OCI-LY7 (cell line): ENCODE results near the gene DIAPH2. TPM values are rescaled to one million over a fixed set of nuclear protein-coding genes. Genes with fewer than 3 reads are reported as not detected.

Experiments used
- BruUV-seq: library from RNA; stranded (reverse); fragments of 400-500 nt; replicated peaks from 2 replicates; lab custom pipeline; 2021; lab: Mats Ljungman, UMichigan
- CTCF ChIA-PET: fragments of 300-600 bp; sonication (Branson Sonifier 250); formaldehyde crosslinking; loops from one replicate; lab custom pipeline; 2022; ENCODE audit warnings: antibody characterized with exemption; ENCODE audit not compliant: unreplicated experiment; lab: Charles Lee
- POLR2A ChIA-PET: fragments of 300-600 bp; sonication (Branson Sonifier 250); formaldehyde crosslinking; loops from one replicate; lab custom pipeline; 2022; ENCODE audit warnings: antibody characterized with exemption; lab: Charles Lee
- DNase-seq: peaks from one replicate; pipeline ENCODE4 v3.0.0-alpha.2; 2015; ENCODE audit warnings: low spot score
- H2AFZ ChIP-seq: fragments of 200-600 bp; sonication (generic), shearing (Covaris generic); 2 replicates; pipeline ENCODE4 v1.6.1; 2014; ENCODE audit warnings: mild to moderate bottlenecking, antibody characterized with exemption, low read length, moderate library complexity
- H3K27ac ChIP-seq: fragments of 200-600 bp; sonication (generic); 2 replicates; pipeline ENCODE4 v1.5.1; 2014; ENCODE audit warnings: mixed run types, low read depth, mild to moderate bottlenecking, moderate library complexity, low read length, inconsistent platforms; ENCODE audit not compliant: poor library complexity, severe bottlenecking
- H3K36me3 ChIP-seq: fragments of 200-600 bp; sonication (generic); 2 replicates; pipeline ENCODE4 v1.6.1; 2014; ENCODE audit warnings: mild to moderate bottlenecking, antibody characterized with exemption, low read length, moderate library complexity, mixed read lengths; ENCODE audit not compliant: insufficient read depth
- H3K4me1 ChIP-seq: fragments of 200-600 bp; sonication (generic); 2 replicates; pipeline ENCODE4 v1.5.1; 2014; ENCODE audit warnings: mild to moderate bottlenecking, low read length; ENCODE audit not compliant: insufficient read depth, poor library complexity, severe bottlenecking
- H3K4me2 ChIP-seq: fragments of 200-600 bp; sonication (generic); 2 replicates; pipeline ENCODE4 v1.6.1; 2014; ENCODE audit warnings: mild to moderate bottlenecking, low read length
- H3K4me3 ChIP-seq: fragments of 200-600 bp; sonication (generic); 2 replicates; pipeline ENCODE4 v1.5.1; 2014; ENCODE audit warnings: mild to moderate bottlenecking, low read depth, low read length; ENCODE audit not compliant: poor library complexity, severe bottlenecking
- H3K79me2 ChIP-seq: fragments of 200-600 bp; sonication (generic); 2 replicates; pipeline ENCODE4 v1.6.1; 2016; ENCODE audit warnings: low read depth, mild to moderate bottlenecking, low read length, moderate library complexity, mixed read lengths; ENCODE audit not compliant: insufficient read depth
- H3K9me2 ChIP-seq: fragments of 200-600 bp; sonication (generic); 2 replicates; pipeline ENCODE4 v1.6.1; 2016; ENCODE audit warnings: mild to moderate bottlenecking, low read length, mixed read lengths; ENCODE audit not compliant: insufficient read depth
- H3K9me3 ChIP-seq: fragments of 200-600 bp; sonication (generic); 2 replicates; pipeline ENCODE4 v1.6.1; 2014; ENCODE audit warnings: mild to moderate bottlenecking, mixed run types, low read length, mixed read lengths
- H4K20me1 ChIP-seq: fragments of 200-600 bp; sonication (generic); 2 replicates; pipeline ENCODE4 v1.6.1; 2014; ENCODE audit warnings: mild to moderate bottlenecking, antibody characterized with exemption, low read length, moderate library complexity, mixed read lengths; ENCODE audit not compliant: insufficient read depth
- CTCF ChIP-seq: fragments of 200-600 bp; sonication (generic); conservative IDR thresholded peaks from 2 replicates; pipeline ENCODE4 v1.5.1; 2014; ENCODE audit warnings: mild to moderate bottlenecking, antibody characterized with exemption, low read length, moderate library complexity, mixed read lengths
- EZH2phosphoT487 ChIP-seq: fragments of 200-600 bp; sonication (generic); IDR thresholded peaks from 2 replicates; pipeline ENCODE4 v1.6.1; 2018; ENCODE audit warnings: low read depth, borderline replicate concordance, mild to moderate bottlenecking, mixed run types, antibody characterized with exemption, low read length, moderate library complexity, mixed read lengths
- intact Hi-C: fragments of 100-400 bp; cut with micrococcal nuclease; formaldehyde crosslinking; loops from one replicate; pipeline ENCODE4 v1.10.0; 2022; ENCODE audit not compliant: unreplicated experiment
- total RNA-seq, 2 experiments: library from RNA; depleted of rRNA in 1 of 2; stranded (reverse); fragments of >200 nt in 1 of 2; shearing (Covaris generic) in 1 of 2; gene quantifications; 2 replicates each; pipeline ENCODE4 v1.2.3, GENCODE V29; 2014 to 2022

DIAPH2 gene
- total RNA-seq, 2 experiments from 2014 or later, result 21.3 to 21.5 TPM

GRCh38 chrX:97000682-97001368, 316.2 kb downstream of the DIAPH2 start:
- Histone ChIP-seq H2AFZ (no peak overlapping the region), H3K4me3 (no peak overlapping the region), H3K79me2 (no peaks in the 10 kb centered on the region), H3K9me2 (no peaks in the 10 kb centered on the region), H3K4me2 (no peak overlapping the region), H3K27ac (no peak overlapping the region), H3K36me3 (no peaks in the 10 kb centered on the region; the same call in 1 of the 2 replicates), H4K20me1 (no peaks in the 10 kb centered on the region), H3K4me1 (no peaks in the 10 kb centered on the region), H3K9me3 (no peaks in the 10 kb centered on the region)
- no TSS peak for BruUV-seq
- intact Hi-C loops, result no loop called here
- POLR2A ChIA-PET, result no interaction called here
- CTCF ChIA-PET, result no interaction called here
- TF ChIP-seq CTCF (no peak), EZH2phosphoT487 (no peak)
- DNase-seq, result no peak

- no peaks in the 10 kb centered on the region for H3K36me3 ChIP-seq
- H4K20me1 ChIP-seq, result no peaks in the 10 kb centered on the region
- CTCF ChIA-PET, result no interaction called here
- no peak overlapping the region for H3K27ac ChIP-seq
- no peaks in the 10 kb centered on the region for H3K9me3 ChIP-seq
- BruUV-seq, result no TSS peak
- no peak overlapping the region for H3K4me3 ChIP-seq
- H3K9me2 ChIP-seq, result no peaks in the 10 kb centered on the region
- intact Hi-C loops, result no loop called here
- H3K79me2 ChIP-seq, result no peaks in the 10 kb centered on the region
- no peak overlapping the region for H3K4me2 ChIP-seq
- no peak overlapping the region for H2AFZ ChIP-seq
- TF ChIP-seq EZH2phosphoT487, result no peak
- no peak for TF ChIP-seq CTCF
- POLR2A ChIA-PET, result interaction anchor here (0.8 kb wide), 1 partner anchor 118 kb away, joined by 3 read pairs; no protein-coding TSS in a partner anchor
- no peaks in the 10 kb centered on the region for H3K4me1 ChIP-seq
- no peak for DNase-seq
Measured at GRCh38 chrX:97006167-97006566, 321.5 kb downstream of the DIAPH2 start.

- no peak for DNase-seq
- Histone ChIP-seq H4K20me1 (no peaks in the 10 kb centered on the region), H3K4me3 (no peak overlapping the region), H2AFZ (no peak overlapping the region), H3K4me1 (no peaks in the 10 kb centered on the region), H3K79me2 (no peaks in the 10 kb centered on the region), H3K9me3 (no peaks in the 10 kb centered on the region), H3K27ac (no peak overlapping the region), H3K36me3 (no peaks in the 10 kb centered on the region), H3K4me2 (no peak overlapping the region), H3K9me2 (no peaks in the 10 kb centered on the region)
- TF ChIP-seq EZH2phosphoT487, result no peak
- no peak for TF ChIP-seq CTCF
- ChIA-PET POLR2A (no interaction called here), CTCF (no interaction called here)
- no TSS peak for BruUV-seq
- intact Hi-C loops, result no loop called here
Measured at GRCh38 chrX:97009391-97009790, 324.7 kb downstream of the DIAPH2 start.
